HG02884 (cell line): ENCODE measurements around the gene CIT.
"Not testable (repeated sequence)": the region's sequence is repeated elsewhere in the genome, so short reads cannot be mapped to it uniquely, and the experiment has no call there.

Experiments used
- ATAC-seq: cut with Tn5 transposase; IDR thresholded peaks from one replicate; pipeline ENCODE4 v1.9.1; 2021; ENCODE audit warnings: mild to moderate bottlenecking, moderate library complexity; ENCODE audit not compliant: unreplicated experiment

The CIT gene

GRCh38 chr12:119710374-119710964 lies 166.7 kb downstream of the CIT start:
- ATAC-seq = no peak

GRCh38 chr12:119706427-119706826 lies 170.7 kb downstream of the CIT start:
- not testable (repeated sequence) for ATAC-seq

DNA sequence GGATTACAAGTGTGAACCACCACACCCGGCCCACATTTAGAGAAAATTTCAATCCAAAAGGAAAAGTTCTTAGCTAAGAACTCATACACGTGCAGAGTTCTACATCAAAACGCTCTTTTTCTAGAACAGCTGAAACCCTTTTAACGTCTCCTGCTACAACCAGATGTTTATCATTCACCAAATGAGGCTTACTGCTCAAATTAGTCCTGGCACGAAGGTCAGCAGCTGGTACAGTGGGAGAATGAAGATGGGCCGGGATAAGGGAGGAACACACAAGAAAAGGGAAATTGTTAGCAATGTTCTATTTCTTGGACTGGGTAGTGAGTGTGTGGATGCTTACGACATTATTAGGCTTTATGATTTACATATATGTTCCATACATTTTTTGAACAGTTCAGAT lies 171.9 kb downstream of the CIT start:
- no peak for ATAC-seq

- ATAC-seq = no peak
These were observed 172.9 kb downstream of the CIT start for GRCh38 chr12:119704065-119704747.

- ATAC-seq = no peak
These were observed 177.0 kb downstream of the CIT start for GRCh38 chr12:119700078-119700477.

- ATAC-seq = no peak
These were observed 177.8 kb downstream of the CIT start for GRCh38 chr12:119699199-119699760.

DNA sequence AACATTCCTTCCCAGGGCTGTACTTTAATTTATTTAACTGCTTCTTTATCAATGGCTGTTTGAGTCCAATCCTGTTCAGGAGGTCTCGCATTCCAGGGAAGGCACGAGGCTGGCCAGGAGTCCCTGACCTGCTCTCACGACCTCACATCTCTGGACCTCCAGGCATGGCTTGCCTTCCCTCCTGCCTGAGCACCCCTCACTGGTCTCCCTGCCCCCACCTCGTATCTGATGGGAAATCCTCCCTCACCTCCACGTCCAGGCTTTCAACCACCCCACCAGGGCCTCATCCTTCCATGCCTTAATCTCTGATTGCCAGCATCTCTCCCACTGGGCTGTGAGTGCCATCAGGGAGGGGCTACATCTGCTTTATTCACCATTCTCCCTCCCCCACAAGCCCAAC lies 180.2 kb downstream of the CIT start:
- ATAC-seq = no peak

DNA sequence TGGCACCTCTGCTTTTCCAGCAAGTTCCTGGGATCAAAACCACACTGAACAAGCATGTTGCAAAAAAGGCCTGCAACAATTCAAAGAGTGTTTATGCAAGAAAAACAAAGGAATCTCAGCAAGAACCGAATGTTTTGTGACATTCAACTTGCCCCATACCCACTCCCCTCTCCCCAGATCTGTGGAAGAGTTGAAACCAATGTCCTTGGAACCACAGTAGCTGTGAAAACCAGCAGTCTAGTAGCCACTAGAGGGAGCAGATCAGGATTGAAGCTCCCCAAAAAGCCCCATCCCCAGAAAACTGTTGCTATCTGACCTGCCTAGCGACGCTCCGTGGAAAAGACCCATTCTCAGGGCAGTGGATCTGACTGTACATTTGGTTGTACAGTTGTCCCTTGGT lies 182.1 kb downstream of the CIT start:
- no peak for ATAC-seq

DNA sequence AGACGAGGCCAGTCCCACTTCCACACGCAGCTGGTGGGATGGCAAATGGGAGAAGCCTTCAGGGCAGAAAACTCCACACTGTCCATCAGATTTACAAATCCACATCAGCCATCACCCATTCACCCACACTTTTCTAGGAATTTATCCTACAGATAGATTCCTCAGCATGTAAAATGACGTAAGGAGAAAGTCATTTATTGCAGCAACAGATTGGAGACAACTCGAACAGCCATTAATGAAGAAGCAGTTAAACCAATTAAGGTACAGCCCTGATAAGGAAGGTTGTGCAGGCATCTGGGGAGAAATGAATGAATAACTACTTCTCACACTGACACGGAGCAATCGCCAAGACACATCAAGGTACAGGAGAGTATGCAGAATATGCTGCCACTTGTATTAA lies 183.0 kb downstream of the CIT start:
- ATAC-seq = no peak

GRCh38 chr12:119693511-119693910 lies 183.6 kb downstream of the CIT start:
- ATAC-seq = no peak

DNA sequence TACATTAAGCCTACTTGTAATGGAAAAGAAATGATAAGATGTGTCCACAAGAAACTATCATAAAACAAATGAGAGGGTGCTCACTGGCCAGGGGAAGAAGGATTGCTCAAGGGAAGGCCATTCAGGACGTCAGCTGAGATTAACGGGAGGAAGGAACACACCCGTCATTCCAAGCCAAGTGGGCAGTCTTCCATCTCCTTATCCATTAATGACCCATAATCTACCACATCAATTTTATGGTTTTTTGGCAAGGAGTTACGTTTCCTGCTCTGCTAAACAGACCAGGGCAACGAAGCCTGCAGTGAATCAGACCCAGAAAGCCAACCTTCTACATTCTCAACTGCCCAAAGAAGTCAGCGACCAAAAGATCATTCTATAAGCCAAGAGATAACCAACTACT lies 184.1 kb downstream of the CIT start:
- ATAC-seq = no peak

DNA sequence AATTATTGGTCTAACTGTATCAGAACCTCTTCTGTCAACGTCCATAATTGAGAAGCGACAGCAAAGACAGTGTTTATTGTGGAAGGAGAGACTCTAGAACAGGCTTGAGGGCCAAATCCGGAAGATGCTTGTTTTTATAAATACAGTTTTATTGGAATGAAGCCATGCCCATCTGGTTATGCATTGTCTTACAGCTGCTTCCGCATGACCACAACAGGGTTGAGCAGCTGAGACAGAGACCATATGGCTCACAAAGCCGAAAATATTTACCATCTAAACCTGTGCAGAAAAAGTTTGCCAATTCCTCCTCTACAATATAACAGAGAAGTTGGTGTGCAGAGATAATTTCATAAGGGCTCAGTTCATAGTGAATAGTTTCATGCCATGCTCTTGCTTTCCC lies 184.7 kb downstream of the CIT start:
- no peak for ATAC-seq

- ATAC-seq = no peak
These were observed 185.8 kb downstream of the CIT start for GRCh38 chr12:119691202-119691810.

DNA sequence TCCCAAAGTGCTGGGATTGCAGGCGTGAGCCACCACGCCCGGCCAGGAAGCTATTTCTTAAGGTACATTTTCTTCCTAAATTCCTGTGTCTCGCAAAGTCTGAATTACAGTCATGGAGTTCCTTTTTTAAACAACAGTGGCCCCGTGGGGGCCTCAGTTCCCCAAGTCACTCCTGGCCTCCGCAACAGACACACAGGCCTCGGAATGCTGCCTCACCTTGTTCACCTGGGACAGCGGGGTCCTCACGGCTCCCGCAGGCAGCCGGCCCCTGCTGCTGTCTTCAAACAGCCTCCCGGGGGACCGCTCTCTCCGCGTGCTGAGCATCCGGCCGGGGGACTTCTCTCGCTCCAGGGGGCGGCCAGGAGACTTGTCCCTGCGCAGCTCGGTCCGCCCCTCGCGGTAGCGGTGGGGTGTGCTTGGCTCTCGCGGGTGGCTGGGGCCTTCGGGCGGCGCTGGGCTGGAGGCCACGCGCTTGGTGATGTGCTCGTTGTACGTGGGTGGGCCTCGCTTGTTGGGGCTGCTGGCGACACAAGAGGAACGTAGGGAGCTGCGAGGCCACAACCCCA lies 187.1 kb downstream of the CIT start:
- ATAC-seq = no peak

DNA sequence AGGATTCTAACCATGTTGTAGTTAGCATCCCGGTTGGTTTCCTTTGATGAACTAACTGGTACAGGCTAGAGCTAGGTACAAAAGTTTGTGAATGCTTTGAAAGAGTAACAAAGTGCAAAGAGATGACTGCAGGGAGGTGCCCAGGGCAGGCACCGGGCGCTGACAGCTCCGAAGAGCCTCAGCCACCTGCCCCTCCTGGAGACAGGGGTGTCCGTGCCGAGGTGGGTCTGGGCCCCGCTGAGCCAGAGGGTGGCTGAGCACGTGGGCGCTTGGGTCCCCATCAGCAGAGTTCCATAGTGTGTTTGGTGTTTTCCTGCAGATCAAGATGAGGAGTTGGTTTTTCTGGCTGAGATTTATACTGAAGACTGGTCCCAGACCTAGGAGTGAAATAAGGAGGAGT lies 189.2 kb downstream of the CIT start:
- ATAC-seq = no peak

DNA sequence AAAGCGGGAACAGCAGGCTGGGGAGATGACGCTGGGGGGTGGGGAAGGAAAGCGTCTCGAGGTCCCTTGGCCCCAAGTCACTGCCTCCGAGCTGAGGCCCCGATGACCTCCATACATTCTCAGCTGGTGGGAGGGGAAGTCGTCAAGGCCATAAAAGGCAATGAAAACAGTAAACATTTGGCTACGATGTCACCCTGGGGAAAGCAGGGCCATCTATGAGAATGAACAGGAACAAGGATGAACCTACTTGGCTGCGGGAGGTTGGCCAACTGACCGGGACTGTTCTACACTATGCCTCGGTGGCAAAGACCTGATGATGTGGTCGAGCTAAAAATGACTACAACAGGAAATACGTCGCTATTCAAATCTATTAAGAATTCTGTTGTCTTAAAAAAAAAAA lies 189.7 kb downstream of the CIT start:
- ATAC-seq = no peak

DNA sequence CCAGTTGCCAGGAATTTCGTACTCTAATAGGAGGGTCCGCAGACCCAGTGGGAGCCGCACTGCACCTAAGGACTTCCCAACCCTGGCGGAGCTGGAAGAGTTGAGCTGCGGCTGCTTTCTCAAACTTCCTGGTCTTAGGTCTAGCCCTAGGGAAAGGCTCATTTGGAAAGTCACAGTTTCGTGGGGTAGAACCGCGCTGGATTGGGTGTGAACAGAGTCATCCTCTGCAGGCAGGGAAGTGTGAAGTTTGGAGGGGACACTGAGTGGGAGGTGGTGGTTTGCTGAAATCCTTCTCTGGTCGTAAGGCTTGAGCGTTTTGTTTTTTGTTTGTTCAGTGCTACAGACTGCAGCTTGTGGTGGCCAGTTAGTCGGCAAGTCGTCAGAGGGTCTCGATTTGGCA lies 190.3 kb downstream of the CIT start:
- no peak for ATAC-seq

GRCh38 chr12:119686355-119686754 lies 190.8 kb downstream of the CIT start:
- no peak for ATAC-seq

- ATAC-seq = no peak
These were observed 191.7 kb downstream of the CIT start for GRCh38 chr12:119685375-119685774.

DNA sequence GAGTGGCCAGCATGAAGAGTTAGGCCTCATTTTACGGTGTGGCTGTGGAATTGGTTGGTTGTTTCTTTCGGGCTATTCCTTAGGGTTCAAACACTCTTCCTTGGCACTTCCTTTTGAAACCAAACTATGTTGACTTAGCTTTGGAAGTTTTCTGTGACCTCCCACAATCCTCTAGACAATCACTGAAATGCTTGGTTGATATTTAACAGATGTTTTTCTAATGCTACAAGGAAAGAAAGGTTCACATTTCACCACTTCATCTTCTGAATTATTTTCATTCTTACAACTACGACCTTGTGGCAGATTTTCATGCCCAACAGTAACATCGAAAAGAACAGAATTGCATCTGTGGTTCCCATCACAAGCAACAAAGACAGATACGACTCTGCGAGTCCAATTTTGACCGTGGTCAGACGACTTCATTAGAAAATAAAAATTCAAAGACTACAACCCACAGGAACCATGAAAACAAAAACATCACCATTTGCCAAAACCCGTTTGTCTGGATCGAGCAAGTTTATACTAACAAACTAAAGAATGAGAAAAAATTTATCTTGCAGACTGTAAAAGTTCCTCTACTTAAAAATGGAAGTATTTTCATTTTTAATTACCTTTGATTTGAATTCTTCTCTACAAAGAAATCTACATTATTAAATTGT lies 192.3 kb downstream of the CIT start:
- ATAC-seq = no peak

- no peak for ATAC-seq
These were observed 193.3 kb downstream of the CIT start for GRCh38 chr12:119683816-119684215.
